Mesenchymal stem cell (in vitro differentiated cells and primary cell): ENCODE data around the gene C22orf39.
"Not testable (repeated sequence)": the region's sequence is repeated elsewhere in the genome, so short reads cannot be mapped to it uniquely, and the experiment has no call there.

ENCODE experiments used
- DNase-seq: peaks from one replicate; pipeline ENCODE4 v3.0.0-alpha.2; 2013
- H2AFZ ChIP-seq: one replicate; pipeline ENCODE4 v1.6.1; 2013; ENCODE audit warnings: low read depth, mild to moderate bottlenecking, control low read depth, inconsistent platforms, low read length, moderate library complexity
- H2AK5ac ChIP-seq: 2 replicates; pipeline ENCODE4 v1.6.1; 2013; ENCODE audit warnings: low read length, moderate library complexity, mild to moderate bottlenecking, inconsistent platforms; ENCODE audit not compliant: severe bottlenecking
- H2BK120ac ChIP-seq: one replicate; pipeline ENCODE4 v1.6.1; 2013; ENCODE audit warnings: low read depth, mild to moderate bottlenecking, inconsistent platforms, low read length, moderate library complexity
- H2BK12ac ChIP-seq, 2 experiments: one replicate each; pipeline ENCODE4 v1.6.1; 2013; ENCODE audit warnings: inconsistent platforms in 2 of 2, low read length in 2 of 2, mild to moderate bottlenecking in 2 of 2, moderate library complexity in 2 of 2, control low read depth in 1 of 2
- H2BK15ac ChIP-seq: one replicate; pipeline ENCODE4 v1.6.1; 2013; ENCODE audit warnings: mild to moderate bottlenecking, low read depth, inconsistent platforms; ENCODE audit not compliant: poor library complexity, severe bottlenecking
- H2BK5ac ChIP-seq: 2 replicates; pipeline ENCODE4 v1.6.1; 2013; ENCODE audit warnings: low read depth, mild to moderate bottlenecking, low read length, control low read depth, inconsistent platforms; ENCODE audit not compliant: poor library complexity, severe bottlenecking
- H3K14ac ChIP-seq, 2 experiments: one replicate each; pipeline ENCODE4 v1.6.1; 2013; ENCODE audit warnings: inconsistent platforms in 2 of 2, low read length in 2 of 2, control low read depth in 1 of 2, mild to moderate bottlenecking in 1 of 2, moderate library complexity in 1 of 2
- H3K18ac ChIP-seq, 2 experiments: one replicate each; pipeline ENCODE4 v1.6.1; 2013; ENCODE audit warnings: inconsistent platforms in 2 of 2, low read length in 2 of 2, control low read depth in 1 of 2, low read depth in 1 of 2, mild to moderate bottlenecking in 1 of 2
- H3K23ac ChIP-seq, 2 experiments: one replicate each; pipeline ENCODE4 v1.6.1; 2013; ENCODE audit warnings: inconsistent platforms in 2 of 2, low read length in 2 of 2, mild to moderate bottlenecking in 2 of 2, moderate library complexity in 2 of 2, control low read depth in 1 of 2
- H3K27ac ChIP-seq: 2 replicates; pipeline ENCODE4 v1.5.1; 2013; ENCODE audit warnings: mild to moderate bottlenecking, moderate library complexity, low read length, control low read depth, inconsistent platforms; ENCODE audit not compliant: poor library complexity, severe bottlenecking
- H3K27me3 ChIP-seq, 2 experiments: 2 replicates each; pipeline versions ENCODE4 v1.6.1 to v1.7.0; 2013; ENCODE audit warnings: low read length in 2 of 2, mild to moderate bottlenecking in 2 of 2, moderate library complexity in 2 of 2, control low read depth in 1 of 2, inconsistent platforms in 1 of 2; ENCODE audit not compliant: control insufficient read depth in 1 of 2, insufficient read depth in 1 of 2
- H3K36me3 ChIP-seq, 2 experiments: 2 replicates each; pipeline versions ENCODE4 v1.6.1 to v1.7.0; 2013; ENCODE audit warnings: low read length in 2 of 2, control low read depth in 1 of 2, inconsistent platforms in 1 of 2, low read depth in 1 of 2, mild to moderate bottlenecking in 1 of 2; ENCODE audit not compliant: insufficient read depth in 2 of 2, control insufficient read depth in 1 of 2
- H3K4ac ChIP-seq, 2 experiments: one replicate each; pipeline ENCODE4 v1.6.1; 2013; ENCODE audit warnings: inconsistent platforms in 2 of 2, low read length in 2 of 2, mild to moderate bottlenecking in 2 of 2, moderate library complexity in 2 of 2, control low read depth in 1 of 2, low read depth in 1 of 2
- H3K4me1 ChIP-seq: 2 replicates; pipeline ENCODE4 v1.6.1; 2013; ENCODE audit warnings: low read depth, low read length, control low read depth; ENCODE audit not compliant: control insufficient read depth, insufficient read depth
- H3K4me2 ChIP-seq: 2 replicates; pipeline ENCODE4 v1.6.1; 2013; ENCODE audit warnings: low read length, mild to moderate bottlenecking, inconsistent platforms; ENCODE audit not compliant: poor library complexity, severe bottlenecking
- H3K4me3 ChIP-seq, 2 experiments: 2 replicates each; pipeline versions ENCODE4 v1.5.1 to v1.7.0; 2013; ENCODE audit warnings: low read length in 2 of 2, mild to moderate bottlenecking in 2 of 2, control low read depth in 1 of 2, low read depth in 1 of 2; ENCODE audit not compliant: insufficient read depth in 1 of 2
- H3K79me1 ChIP-seq: replicated peaks from 2 replicates; pipeline ENCODE4 v1.6.1; 2013; ENCODE audit warnings: mild to moderate bottlenecking, control low read depth, low read length, inconsistent platforms; ENCODE audit not compliant: poor library complexity, severe bottlenecking
- H3K9ac ChIP-seq: 2 replicates; pipeline ENCODE4 v1.7.0; 2013; ENCODE audit warnings: mild to moderate bottlenecking, low read length, moderate library complexity
- H3K9me3 ChIP-seq: 2 replicates; pipeline ENCODE4 v1.7.0; 2013; ENCODE audit warnings: mild to moderate bottlenecking, low read length; ENCODE audit not compliant: control insufficient read depth
- H4K8ac ChIP-seq: one replicate; pipeline ENCODE4 v1.6.1; 2013; ENCODE audit warnings: inconsistent platforms, mild to moderate bottlenecking, low read length, moderate library complexity
- H4K91ac ChIP-seq: one replicate; pipeline ENCODE4 v1.6.1; 2013; ENCODE audit warnings: mild to moderate bottlenecking, low read length, inconsistent platforms
- WGBS: methylation state at CpG from one replicate; pipeline ENCODE4 v1.1.7; 2013; ENCODE audit warnings: mixed read lengths; 5-methylcytosine and 5-hydroxymethylcytosine counted together

Gene C22orf39

GRCh38 chr22:19440411-19441195 is 6.9 kb downstream of the C22orf39 start:
- Histone ChIP-seq H3K14ac (no peak overlapping the region), H3K18ac (no peak overlapping the region), H3K4ac (no peak overlapping the region), H3K9me3 (no peaks in the 10 kb centered on the region), H3K9ac (no peak overlapping the region), H2BK5ac (no peak overlapping the region), H3K36me3 (peaks cover 28 to 66% of the 10 kb centered on the region in 2 experiments), H3K27ac (no peak overlapping the region), H2BK120ac (no peak overlapping the region), H3K79me1 (peaks cover 31% of the 10 kb centered on the region), H4K8ac (peak overlapping the region; percentile 7), H2BK15ac (no peak overlapping the region), H3K23ac (no peak overlapping the region), H3K27me3 (no peaks in the 10 kb centered on the region), H2AFZ (no peak overlapping the region), H2AK5ac (no peak overlapping the region), H2BK12ac (no peak overlapping the region), H3K4me3 (no peak overlapping the region), H3K4me1 (peaks cover 3% of the 10 kb centered on the region), H4K91ac (no peak overlapping the region), H3K4me2 (no peak overlapping the region)
- no peak for DNase-seq
- 94% methylated on average over 8 of the region's 8 CpGs for WGBS

GRCh38 chr22:19438298-19438697 is 9.2 kb downstream of the C22orf39 start:
- H2BK12ac ChIP-seq, result no peak overlapping the region
- no peak overlapping the region for H2BK120ac ChIP-seq
- H3K23ac ChIP-seq, result no peak overlapping the region
- peaks cover 26 to 61% of the 10 kb centered on the region in 2 experiments for H3K36me3 ChIP-seq
- no peaks in the 10 kb centered on the region for H3K27me3 ChIP-seq
- no peak overlapping the region for H2BK15ac ChIP-seq
- H3K27ac ChIP-seq, result no peak overlapping the region
- no peak overlapping the region for H4K8ac ChIP-seq
- H3K4me3 ChIP-seq, result no peak overlapping the region
- H3K4me2 ChIP-seq, result no peak overlapping the region
- H3K18ac ChIP-seq, result no peak overlapping the region
- H3K4ac ChIP-seq, result no peak overlapping the region
- H3K79me1 ChIP-seq, result peaks cover 28% of the 10 kb centered on the region
- H3K9me3 ChIP-seq, result no peaks in the 10 kb centered on the region
- DNase-seq, result no peak
- H4K91ac ChIP-seq, result no peak overlapping the region
- H3K9ac ChIP-seq, result no peak overlapping the region
- WGBS, result 100% methylated on average over 5 of the region's 7 CpGs
- no peak overlapping the region for H2BK5ac ChIP-seq
- H3K14ac ChIP-seq, result no peak overlapping the region
- H2AK5ac ChIP-seq, result no peak overlapping the region
- H3K4me1 ChIP-seq, result peaks cover 6% of the 10 kb centered on the region
- no peak overlapping the region for H2AFZ ChIP-seq

GRCh38 chr22:19436444-19437161 is 10.9 kb downstream of the C22orf39 start:
- H3K4me1 ChIP-seq, H4K8ac ChIP-seq, H2AK5ac ChIP-seq, H3K9ac ChIP-seq, H2BK120ac ChIP-seq, H2BK12ac ChIP-seq, H3K4me2 ChIP-seq, H3K4me3 ChIP-seq, H2BK15ac ChIP-seq, H2BK5ac ChIP-seq, H3K4ac ChIP-seq, H3K27me3 ChIP-seq, DNase-seq, H3K9me3 ChIP-seq, H3K14ac ChIP-seq, H4K91ac ChIP-seq, H3K27ac ChIP-seq, H2AFZ ChIP-seq, H3K18ac ChIP-seq: not testable (repeated sequence)
- Histone ChIP-seq H3K23ac (peak overlapping the region in 1 of 2 experiments; percentile 23), H3K36me3 (peaks cover 26 to 52% of the 10 kb centered on the region in 2 experiments), H3K79me1 (peaks cover 25% of the 10 kb centered on the region)
- WGBS, result 96% methylated on average over 4 of the region's 9 CpGs

GRCh38 chr22:19434829-19435580 is 12.5 kb downstream of the C22orf39 start:
- no peak overlapping the region for H3K4me2 ChIP-seq
- peaks cover 8% of the 10 kb centered on the region for H3K4me1 ChIP-seq

More at GRCh38 chr22:19434829-19435580, 12.5 kb downstream of the C22orf39 start:
- Histone ChIP-seq H3K27me3 (no peaks in the 10 kb centered on the region), H3K79me1 (peaks cover 16% of the 10 kb centered on the region), H2AK5ac (no peak overlapping the region), H3K14ac (no peak overlapping the region), H3K18ac (no peak overlapping the region), H2AFZ (no peak overlapping the region), H4K91ac (no peak overlapping the region), H3K9me3 (no peaks in the 10 kb centered on the region), H3K4ac (no peak overlapping the region), H2BK12ac (no peak overlapping the region), H3K4me3 (no peak overlapping the region), H2BK15ac (no peak overlapping the region), H2BK5ac (no peak overlapping the region), H4K8ac (no peak overlapping the region), H2BK120ac (no peak overlapping the region), H3K9ac (no peak overlapping the region), H3K23ac (no peak overlapping the region), H3K27ac (no peak overlapping the region), H3K36me3 (peaks cover 19 to 40% of the 10 kb centered on the region in 2 experiments)
- WGBS, result 100% methylated on average over 2 of the region's 2 CpGs
- DNase-seq, result no peak
